GM10248 (cell line): ENCODE results near the gene TRIM69.
"Not testable (repeated sequence)": the region's sequence is repeated elsewhere in the genome, so short reads cannot be mapped to it uniquely, and the experiment has no call there.

ENCODE experiments used
- CTCF ChIA-PET: fragments of 300-600 bp; sonication (Branson Sonifier 250); formaldehyde crosslinking; extraction: SDS; loops from one replicate; lab custom pipeline; 2021; ENCODE audit warnings: antibody characterized with exemption; lab: Yijun Ruan, JAX
- POLR2A ChIA-PET: fragments of 350-650 bp; sonication (Branson Sonifier 250); formaldehyde crosslinking; extraction: SDS; loops from one replicate; lab custom pipeline; 2020; ENCODE audit warnings: antibody characterized with exemption; lab: Yijun Ruan, JAX
- DNase-seq: peaks from one replicate; pipeline ENCODE4 v3.0.0; 2012; ENCODE audit errors: extremely low spot score
- TF ChIP-seq, protein P1 (sequence below): IDR thresholded peaks from 2 replicates; pipeline ENCODE4 v1.5.1; 2012; ENCODE audit warnings: mild to moderate bottlenecking, low read depth; ENCODE audit errors: extremely low read depth, missing control alignments, control extremely low read depth

The TRIM69 gene

DNA sequence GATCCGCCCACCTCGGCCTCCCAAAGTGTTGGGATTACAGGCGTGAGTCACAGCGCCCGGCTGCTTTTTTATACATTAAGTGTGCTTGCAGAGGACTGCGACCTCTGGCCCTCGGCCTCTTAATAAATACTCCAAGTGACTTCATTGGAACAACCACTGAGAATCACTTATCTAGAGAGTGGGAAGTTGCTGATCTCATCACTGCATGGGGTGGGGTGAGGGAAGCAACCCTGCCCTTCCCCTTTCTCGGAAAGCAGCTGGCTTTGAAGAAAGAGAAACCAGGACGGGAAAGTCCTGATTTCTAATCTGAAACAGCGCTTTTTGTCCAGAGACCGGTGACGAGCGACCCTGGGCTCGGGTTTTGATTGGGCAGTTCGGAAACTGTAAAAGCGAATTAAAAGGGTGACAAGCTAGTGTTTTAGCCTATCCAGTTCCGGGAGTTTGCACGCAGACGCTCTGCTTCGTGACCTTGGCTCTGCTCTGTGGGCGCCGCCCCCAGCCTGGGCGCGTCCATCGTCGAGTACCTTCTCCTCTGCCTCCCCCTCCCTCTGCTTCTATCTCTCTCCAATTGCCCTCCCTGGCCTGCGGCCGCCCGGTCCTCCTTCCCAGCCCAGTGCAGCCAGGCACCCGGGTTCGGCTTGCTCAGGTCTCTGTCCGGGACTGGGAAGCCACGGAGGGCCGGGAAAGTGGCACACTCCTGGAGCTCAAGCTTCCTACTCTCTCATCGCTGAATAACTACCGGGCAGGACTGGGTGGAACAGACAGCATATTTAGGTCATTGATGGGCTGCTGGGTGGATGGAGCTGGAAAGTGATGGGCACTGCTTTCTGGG is 7.5 kb upstream of the TRIM69 start:
- ChIA-PET POLR2A (interaction anchor here (0.7 to 5.7 kb wide), 7 partner anchors 8 to 65 kb away, joined by 3 to 112 read pairs (median 11); partner anchors contain the start of genes B2M, PATL2, SPG11 and TRIM69), CTCF (interaction anchor here (0.7 to 4.4 kb wide), 9 partner anchors 8 to 470 kb away, joined by 3 to 34 read pairs (median 3); partner anchors contain the start of genes B2M, PATL2, SPG11 and TRIM69)
- TF ChIP-seq, protein P1, sequence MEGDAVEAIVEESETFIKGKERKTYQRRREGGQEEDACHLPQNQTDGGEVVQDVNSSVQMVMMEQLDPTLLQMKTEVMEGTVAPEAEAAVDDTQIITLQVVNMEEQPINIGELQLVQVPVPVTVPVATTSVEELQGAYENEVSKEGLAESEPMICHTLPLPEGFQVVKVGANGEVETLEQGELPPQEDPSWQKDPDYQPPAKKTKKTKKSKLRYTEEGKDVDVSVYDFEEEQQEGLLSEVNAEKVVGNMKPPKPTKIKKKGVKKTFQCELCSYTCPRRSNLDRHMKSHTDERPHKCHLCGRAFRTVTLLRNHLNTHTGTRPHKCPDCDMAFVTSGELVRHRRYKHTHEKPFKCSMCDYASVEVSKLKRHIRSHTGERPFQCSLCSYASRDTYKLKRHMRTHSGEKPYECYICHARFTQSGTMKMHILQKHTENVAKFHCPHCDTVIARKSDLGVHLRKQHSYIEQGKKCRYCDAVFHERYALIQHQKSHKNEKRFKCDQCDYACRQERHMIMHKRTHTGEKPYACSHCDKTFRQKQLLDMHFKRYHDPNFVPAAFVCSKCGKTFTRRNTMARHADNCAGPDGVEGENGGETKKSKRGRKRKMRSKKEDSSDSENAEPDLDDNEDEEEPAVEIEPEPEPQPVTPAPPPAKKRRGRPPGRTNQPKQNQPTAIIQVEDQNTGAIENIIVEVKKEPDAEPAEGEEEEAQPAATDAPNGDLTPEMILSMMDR = no peak
- DNase-seq = peak; percentile 89

DNA sequence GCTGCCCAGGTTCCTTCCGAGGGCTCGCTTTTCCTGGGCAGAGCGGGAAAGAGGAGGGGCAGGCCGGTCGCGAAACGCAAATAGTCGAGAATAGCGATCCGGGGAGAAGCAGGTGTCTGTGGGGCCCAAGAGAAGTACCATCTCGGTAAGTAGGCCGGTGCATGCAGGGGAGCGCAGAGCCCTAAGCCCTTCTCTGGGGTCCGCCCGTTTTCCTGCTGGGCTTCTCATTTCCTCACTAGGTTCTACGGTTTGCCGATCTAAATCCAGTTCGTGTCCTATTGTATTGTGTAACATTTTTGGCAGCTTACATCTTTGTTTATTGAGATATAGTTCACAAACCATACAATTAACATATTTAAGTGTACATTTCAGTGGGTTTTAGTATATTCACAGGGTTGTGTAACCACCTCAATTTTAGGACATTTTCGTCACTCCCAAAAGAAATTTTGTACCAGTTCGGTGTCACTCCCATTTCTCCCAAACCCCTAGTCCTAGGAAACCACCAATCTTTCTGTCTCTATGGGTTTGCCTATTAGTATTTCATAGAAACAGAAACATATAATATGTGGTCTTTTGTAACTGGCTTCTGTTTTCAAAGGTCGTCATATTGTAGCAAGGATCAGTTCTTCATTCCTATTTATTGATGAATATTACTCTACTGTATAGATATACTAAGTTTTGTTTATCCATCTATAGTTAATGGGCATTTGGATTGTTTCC is 6.8 kb upstream of the TRIM69 start:
- CTCF ChIA-PET = interaction anchor here (0.7 to 4.4 kb wide), 8 partner anchors 7 to 65 kb away, joined by 3 to 34 read pairs (median 5); partner anchors contain the start of genes B2M, PATL2, SPG11 and TRIM69
- TF ChIP-seq, protein P1 = no peak
- POLR2A ChIA-PET = interaction anchor here (1.1 to 5.7 kb wide), 5 partner anchors 7 to 66 kb away, joined by 3 to 112 read pairs (median 14); partner anchors contain the start of genes B2M, PATL2, SPG11 and TRIM69
- DNase-seq = no peak

DNA sequence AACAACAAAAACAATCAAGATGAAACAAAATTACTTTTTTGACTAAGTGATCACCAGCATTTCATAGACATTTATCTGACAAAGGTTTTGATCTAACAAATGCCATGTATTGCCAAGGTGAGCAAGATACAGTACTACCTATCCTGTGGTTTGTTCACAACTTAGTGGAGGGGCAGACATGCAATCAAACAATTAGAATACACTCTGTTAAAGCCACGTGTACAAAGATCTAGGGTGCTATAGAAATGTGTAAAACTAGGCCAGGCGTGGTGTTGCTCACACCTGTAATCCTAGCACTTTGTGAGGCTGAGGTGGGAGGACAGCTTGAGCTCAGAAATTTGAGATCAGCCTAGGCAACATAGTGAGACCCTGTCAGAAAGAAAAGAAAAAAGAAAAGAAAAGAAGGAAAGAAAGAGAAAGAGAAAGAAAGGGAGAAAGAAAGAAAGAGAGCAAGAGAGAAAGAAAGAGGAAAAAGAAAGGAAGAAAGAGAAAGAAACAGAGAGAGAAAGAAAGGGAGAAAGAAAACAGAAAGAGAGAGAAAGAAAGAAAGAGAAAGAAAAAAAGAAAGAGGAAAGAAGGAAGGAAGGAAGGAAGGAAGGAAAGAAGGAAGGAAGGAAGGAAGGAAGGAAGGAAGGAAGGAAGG is 1.4 kb upstream of the TRIM69 start:
- DNase-seq = no peak
- CTCF ChIA-PET = interaction anchor here (1.2 to 7.0 kb wide), 11 partner anchors 7 to 158 kb away, joined by 3 to 117 read pairs (median 9); partner anchors contain the start of genes B2M, PATL2 and SPG11
- POLR2A ChIA-PET = interaction anchor here (1.5 to 4.1 kb wide), 5 partner anchors 7 to 72 kb away, joined by 3 to 45 read pairs (median 8); partner anchors contain the start of genes B2M, PATL2 and SPG11
- TF ChIP-seq, protein P1 = no peak

DNA sequence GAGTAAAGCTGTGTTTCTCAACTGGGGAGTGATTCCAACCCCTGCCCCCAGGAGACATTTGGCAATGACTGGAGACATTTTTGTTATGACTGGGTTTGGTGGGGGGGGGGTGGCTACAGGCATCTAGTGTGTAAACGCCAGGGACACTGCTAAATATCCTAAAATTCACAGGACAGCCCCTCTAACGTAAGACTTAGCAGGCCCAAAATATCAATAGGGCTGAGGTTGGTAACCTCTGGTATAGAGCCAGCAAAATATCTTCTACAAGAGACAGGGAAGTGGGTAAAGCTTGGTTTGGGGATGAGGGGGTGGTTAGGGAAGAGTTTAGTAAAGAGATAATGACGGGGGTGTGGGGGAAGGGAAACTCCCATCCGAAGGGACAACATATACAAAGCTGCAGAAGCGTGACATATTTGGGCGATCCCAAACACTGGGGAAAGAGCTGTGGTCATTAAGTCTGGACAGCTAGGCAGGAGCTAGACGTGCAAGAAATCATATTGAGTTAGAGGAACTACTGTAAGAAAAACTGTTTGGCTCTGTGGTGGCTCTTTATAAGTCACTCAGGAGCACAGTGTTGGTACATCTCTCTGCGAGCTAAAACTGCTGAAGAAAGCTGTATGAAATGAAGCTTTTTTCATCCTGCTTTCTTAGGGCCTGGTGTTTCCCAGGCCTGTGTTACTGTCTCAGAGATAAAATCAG is 697 bp upstream of the TRIM69 start:
- DNase-seq = peak; percentile 23
- TF ChIP-seq, protein P1 = no peak
- ChIA-PET POLR2A (interaction anchor here (0.6 to 4.1 kb wide), 8 partner anchors 8 to 73 kb away, joined by 3 to 45 read pairs (median 7); partner anchors contain the start of genes B2M, PATL2 and SPG11), CTCF (interaction anchor here (0.7 to 7.0 kb wide), 20 partner anchors 8 to 158 kb away, joined by 3 to 117 read pairs (median 4); partner anchors contain the start of genes B2M, PATL2 and SPG11)

DNA sequence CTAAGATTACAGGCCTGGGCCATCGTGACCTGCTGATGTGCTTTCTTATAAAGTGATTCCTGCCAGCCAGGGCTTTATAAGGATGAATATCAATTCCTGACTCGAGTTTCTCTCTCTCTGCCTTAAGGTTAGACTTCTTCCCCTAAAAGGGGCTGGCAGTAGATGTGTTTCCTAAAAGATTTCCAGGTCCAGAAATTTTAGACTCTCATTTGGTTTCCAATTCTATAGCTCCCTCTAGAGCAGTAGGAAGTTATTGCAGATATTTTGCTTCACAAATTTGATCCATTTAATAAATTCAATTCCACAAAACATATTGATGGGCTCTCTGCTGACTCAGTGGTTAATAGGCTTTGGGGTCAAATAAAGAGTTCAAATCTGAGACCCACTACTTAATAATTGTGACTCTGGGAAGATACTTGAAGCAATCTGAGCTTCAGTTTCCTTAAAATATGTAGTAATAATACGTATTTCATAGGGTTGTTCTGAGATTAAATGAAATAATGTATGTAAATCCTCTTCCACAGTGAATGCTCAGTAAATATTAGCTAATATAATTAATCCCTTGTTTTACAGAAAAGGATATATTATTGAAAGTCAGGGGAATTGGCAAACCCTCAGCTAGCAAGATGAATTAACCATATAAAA is 2.1 kb downstream of the TRIM69 start:
- ChIA-PET POLR2A (interaction anchor here (1.1 to 4.1 kb wide), 3 partner anchors 11 to 26 kb away, joined by 7 to 45 read pairs (median 41); partner anchors contain the start of genes B2M and PATL2), CTCF (interaction anchor here (0.8 to 7.0 kb wide), 31 partner anchors 9 to 253 kb away, joined by 3 to 117 read pairs (median 7); partner anchors contain the start of genes B2M, PATL2 and SPG11)
- DNase-seq = peak; percentile 52
- TF ChIP-seq, protein P1 = peak; percentile 63

DNA sequence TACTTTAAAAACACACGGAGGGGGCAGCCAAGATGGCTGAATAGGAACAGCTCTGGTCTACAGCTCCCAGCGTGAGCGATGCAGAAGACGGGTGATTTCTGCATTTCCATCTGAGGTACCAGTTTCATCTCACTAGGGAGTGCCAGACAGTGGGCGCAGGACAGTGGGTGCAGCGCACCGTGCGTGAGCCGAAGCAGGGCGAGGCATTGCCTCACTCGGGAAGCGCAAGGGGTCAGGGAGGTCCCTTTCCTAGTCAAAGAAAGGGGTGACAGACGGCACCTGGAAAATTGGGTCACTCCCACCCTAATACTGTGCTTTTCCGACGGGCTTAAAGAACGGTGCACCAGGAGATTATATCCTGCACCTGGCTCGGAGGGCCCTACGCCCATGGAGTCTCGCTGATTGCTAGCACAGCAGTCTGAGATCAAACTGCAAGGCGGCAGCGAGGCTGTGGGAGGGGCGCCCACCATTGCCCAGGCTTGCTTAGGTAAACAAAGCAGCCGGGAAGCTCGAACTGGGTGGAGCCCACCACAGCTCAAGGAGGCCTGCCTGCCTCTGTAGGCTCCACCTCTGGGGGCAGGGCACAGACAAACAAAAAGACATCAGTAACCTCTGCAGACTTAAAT is 3.0 kb downstream of the TRIM69 start:
- POLR2A ChIA-PET = interaction anchor here (0.6 kb wide), 1 partner anchor 27 kb away, joined by 7 read pairs; no protein-coding TSS in a partner anchor
- CTCF ChIA-PET = interaction anchor here (0.9 to 7.0 kb wide), 22 partner anchors 8 to 254 kb away, joined by 3 to 117 read pairs (median 10); partner anchors contain the start of genes B2M, PATL2 and SPG11
- DNase-seq = not testable (repeated sequence)

DNA sequence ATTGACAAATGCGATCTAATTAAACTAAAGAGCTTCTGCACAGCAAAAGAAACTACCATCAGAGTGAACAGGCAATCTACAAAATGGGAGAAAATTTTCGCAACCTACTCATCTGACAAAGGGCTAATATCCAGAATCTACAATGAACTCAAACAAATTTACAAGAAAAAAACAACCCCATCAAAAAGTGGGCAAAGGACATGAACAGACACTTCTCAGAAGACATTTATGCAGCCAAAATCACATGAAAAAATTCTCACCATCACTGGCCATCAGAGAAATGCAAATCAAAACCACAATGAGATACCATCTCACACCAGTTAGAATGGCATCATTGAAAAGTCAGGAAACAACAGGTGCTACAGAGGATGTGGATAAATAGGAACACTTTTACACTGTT is 7.1 kb downstream of the TRIM69 start:
- POLR2A ChIA-PET, CTCF ChIA-PET, DNase-seq: not testable (repeated sequence)
